Skin epidermis (tissue), 12 donors: Measurements from ENCODE around the gene EPB42.
"Not testable (repeated sequence)": the region's sequence is repeated elsewhere in the genome, so short reads cannot be mapped to it uniquely, and the experiment has no call there.

Experiments
- H3K27ac ChIP-seq, 21 experiments: fragments of 200-600 bp; sonication (generic) in 11 of 21; one replicate each; pipeline ENCODE4 v1.5.0; 2020; ENCODE audit warnings: mild to moderate bottlenecking in 3 of 21, inconsistent platforms in 2 of 21, moderate library complexity in 2 of 21
- H3K4me3 ChIP-seq, 7 experiments: fragments of 200-600 bp; sonication (generic) in 2 of 7; one replicate each; pipeline ENCODE4 v1.5.0; 2020; ENCODE audit warnings: inconsistent platforms in 2 of 7, mild to moderate bottlenecking in 2 of 7, moderate library complexity in 1 of 7

The EPB42 gene

GRCh38 chr15:43243020-43243645 is 22.3 kb upstream of the EPB42 start:
- H3K27ac ChIP-seq, result peak overlapping the region in 1 of 21 experiments; percentile 7
- no peak overlapping the region for H3K4me3 ChIP-seq

- no peak overlapping the region for H3K4me3 ChIP-seq
- peak overlapping the region in 1 of 21 experiments; percentile 7 for H3K27ac ChIP-seq
Measured at GRCh38 chr15:43242616-43243015, 21.8 kb upstream of the EPB42 start.

GRCh38 chr15:43241100-43241499 is 20.3 kb upstream of the EPB42 start:
- Histone ChIP-seq H3K27ac (peak overlapping the region in 3 of 21 experiments; percentile 27 to 66 (median 49)), H3K4me3 (no peak overlapping the region)

GRCh38 chr15:43239732-43240491 is 19.1 kb upstream of the EPB42 start:
- Histone ChIP-seq H3K4me3 (no peak overlapping the region), H3K27ac (peak overlapping the region in 3 of 21 experiments; percentile 4 to 49 (median 21))

- H3K4me3 ChIP-seq, result no peak overlapping the region
- H3K27ac ChIP-seq, result peak overlapping the region in 1 of 21 experiments; percentile 4
Measured at GRCh38 chr15:43238671-43239131, 17.9 kb upstream of the EPB42 start.

- no peak overlapping the region for H3K4me3 ChIP-seq
- no peak overlapping the region for H3K27ac ChIP-seq
Measured at GRCh38 chr15:43237842-43238470, 17.1 kb upstream of the EPB42 start.

- H3K4me3 ChIP-seq, result no peak overlapping the region
- H3K27ac ChIP-seq, result no peak overlapping the region
Measured at GRCh38 chr15:43235536-43235935, 14.7 kb upstream of the EPB42 start.

- H3K4me3 ChIP-seq, result no peak overlapping the region
- no peak overlapping the region for H3K27ac ChIP-seq
Measured at GRCh38 chr15:43232289-43232874, 11.6 kb upstream of the EPB42 start.

- Histone ChIP-seq H3K4me3 (no peak overlapping the region), H3K27ac (peak overlapping the region in 2 of 21 experiments; percentile 4 to 7)
Measured at GRCh38 chr15:43230640-43231115, 9.9 kb upstream of the EPB42 start.

GRCh38 chr15:43229977-43230376 is 9.2 kb upstream of the EPB42 start:
- no peak overlapping the region for H3K4me3 ChIP-seq
- H3K27ac ChIP-seq, result peak overlapping the region in 1 of 21 experiments; percentile 38

- H3K4me3 ChIP-seq, result no peak overlapping the region
- no peak overlapping the region for H3K27ac ChIP-seq
Measured at GRCh38 chr15:43226436-43227305, 5.9 kb upstream of the EPB42 start.

GRCh38 chr15:43225950-43226255 is 5.1 kb upstream of the EPB42 start:
- not testable (repeated sequence) for H3K4me3 ChIP-seq, H3K27ac ChIP-seq

GRCh38 chr15:43225201-43225949 is 4.6 kb upstream of the EPB42 start:
- H3K4me3 ChIP-seq, result no peak overlapping the region
- no peak overlapping the region for H3K27ac ChIP-seq

GRCh38 chr15:43221422-43221821 is 604 bp upstream of the EPB42 start:
- no peak overlapping the region for H3K4me3 ChIP-seq
- no peak overlapping the region for H3K27ac ChIP-seq

GRCh38 chr15:43219929-43220928 is 589 bp downstream of the EPB42 start:
- H3K27ac ChIP-seq, result no peak overlapping the region
- no peak overlapping the region for H3K4me3 ChIP-seq

- H3K4me3 ChIP-seq, result no peak overlapping the region
- H3K27ac ChIP-seq, result peak overlapping the region in 1 of 21 experiments; percentile 6
Measured at GRCh38 chr15:43218908-43219706, 1.7 kb downstream of the EPB42 start.

GRCh38 chr15:43215961-43216360 is 4.9 kb downstream of the EPB42 start:
- no peak overlapping the region for H3K27ac ChIP-seq
- H3K4me3 ChIP-seq, result no peak overlapping the region
